GM12875 (cell line): ENCODE results near the gene UBE2D3.

Experiments used
- H3K4me3 ChIP-seq: one replicate; pipeline ENCODE4 v1.5.1; 2011; ENCODE audit warnings: low read depth, low read length, control low read depth
- TF ChIP-seq, protein P1 (sequence below): IDR thresholded peaks from 2 replicates; pipeline ENCODE4 v1.5.1; 2011; ENCODE audit warnings: low read depth, mild to moderate bottlenecking, control low read depth, inconsistent platforms, low read length, moderate library complexity, borderline replicate concordance; ENCODE audit not compliant: insufficient read depth

UBE2D3 gene

DNA sequence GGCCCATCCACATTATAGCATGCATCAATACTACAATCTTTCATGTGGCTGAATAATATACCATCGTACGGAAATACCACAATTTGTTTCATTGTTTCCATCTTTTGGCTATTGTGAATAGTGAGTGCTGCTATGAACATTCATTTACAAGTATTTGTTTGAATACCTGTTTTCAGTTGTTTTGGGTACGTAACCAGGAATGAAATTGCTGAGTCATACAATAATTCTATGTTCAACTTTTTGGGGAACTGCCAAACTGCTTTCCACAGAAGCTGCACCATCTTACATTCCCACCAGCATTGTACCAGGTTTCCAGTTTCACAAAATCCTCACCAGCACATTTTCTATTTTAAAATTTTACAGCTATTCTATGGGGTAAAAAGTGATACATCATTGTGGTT, 38.0 kb downstream of the UBE2D3 start:
- TF ChIP-seq, protein P1, sequence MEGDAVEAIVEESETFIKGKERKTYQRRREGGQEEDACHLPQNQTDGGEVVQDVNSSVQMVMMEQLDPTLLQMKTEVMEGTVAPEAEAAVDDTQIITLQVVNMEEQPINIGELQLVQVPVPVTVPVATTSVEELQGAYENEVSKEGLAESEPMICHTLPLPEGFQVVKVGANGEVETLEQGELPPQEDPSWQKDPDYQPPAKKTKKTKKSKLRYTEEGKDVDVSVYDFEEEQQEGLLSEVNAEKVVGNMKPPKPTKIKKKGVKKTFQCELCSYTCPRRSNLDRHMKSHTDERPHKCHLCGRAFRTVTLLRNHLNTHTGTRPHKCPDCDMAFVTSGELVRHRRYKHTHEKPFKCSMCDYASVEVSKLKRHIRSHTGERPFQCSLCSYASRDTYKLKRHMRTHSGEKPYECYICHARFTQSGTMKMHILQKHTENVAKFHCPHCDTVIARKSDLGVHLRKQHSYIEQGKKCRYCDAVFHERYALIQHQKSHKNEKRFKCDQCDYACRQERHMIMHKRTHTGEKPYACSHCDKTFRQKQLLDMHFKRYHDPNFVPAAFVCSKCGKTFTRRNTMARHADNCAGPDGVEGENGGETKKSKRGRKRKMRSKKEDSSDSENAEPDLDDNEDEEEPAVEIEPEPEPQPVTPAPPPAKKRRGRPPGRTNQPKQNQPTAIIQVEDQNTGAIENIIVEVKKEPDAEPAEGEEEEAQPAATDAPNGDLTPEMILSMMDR: no peak
- no peak overlapping the region for H3K4me3 ChIP-seq

DNA sequence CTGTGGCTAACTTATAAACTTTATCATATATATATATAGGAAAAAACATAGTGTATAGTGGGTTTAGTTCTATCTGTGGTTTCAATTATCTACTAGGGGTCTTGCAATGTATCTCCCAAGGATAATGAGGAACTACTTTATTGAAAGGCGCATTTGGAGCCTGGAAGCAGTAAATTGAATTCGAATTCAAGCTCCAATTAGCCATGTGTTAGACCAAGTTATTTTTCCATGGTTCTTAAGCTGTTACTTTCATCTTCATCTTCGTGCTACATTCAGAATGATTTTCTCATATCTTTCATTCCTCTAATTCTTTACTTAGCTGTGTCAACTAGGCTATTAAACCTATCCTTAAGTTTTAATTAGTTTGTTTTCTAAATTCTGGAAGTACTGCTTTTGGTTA, 39.4 kb downstream of the UBE2D3 start:
- no peak overlapping the region for H3K4me3 ChIP-seq
- TF ChIP-seq, protein P1: no peak

DNA sequence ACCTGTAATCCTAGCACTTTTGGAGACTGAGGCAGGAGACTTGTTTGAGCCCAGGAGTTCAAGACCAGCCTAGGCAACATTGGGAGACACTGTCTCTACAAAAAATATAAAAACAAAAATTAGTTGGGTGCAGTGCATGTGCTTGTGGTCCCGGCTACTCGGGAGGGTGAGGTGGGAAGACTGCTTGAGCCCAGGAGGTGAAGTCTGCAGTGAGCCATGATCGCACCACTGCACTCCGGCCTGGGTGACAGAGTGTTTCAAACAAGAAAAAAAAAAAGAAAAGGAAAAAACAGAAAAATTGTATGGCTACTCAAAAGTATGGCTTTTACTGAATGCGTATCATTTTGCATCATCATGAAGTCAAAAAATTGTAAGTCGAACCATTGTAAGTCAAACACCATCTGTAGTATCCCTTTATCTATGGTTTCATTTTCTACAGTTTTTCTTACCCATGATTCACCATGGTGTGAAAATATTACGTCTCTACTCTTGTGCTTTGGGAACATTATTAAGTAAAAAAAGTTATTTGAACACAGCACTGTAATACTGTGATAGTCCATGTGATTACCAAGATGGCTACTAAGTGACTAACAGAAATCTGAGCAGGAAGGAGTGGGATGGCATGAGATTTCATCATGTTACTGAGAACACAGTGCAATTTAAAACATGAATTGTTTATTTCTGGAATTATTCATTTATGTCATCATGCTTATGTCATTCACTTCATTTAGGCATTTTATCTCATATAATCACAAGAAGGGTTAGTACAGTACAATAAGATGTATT, 40.1 kb downstream of the UBE2D3 start:
- no peak overlapping the region for H3K4me3 ChIP-seq
- TF ChIP-seq, protein P1: no peak

DNA sequence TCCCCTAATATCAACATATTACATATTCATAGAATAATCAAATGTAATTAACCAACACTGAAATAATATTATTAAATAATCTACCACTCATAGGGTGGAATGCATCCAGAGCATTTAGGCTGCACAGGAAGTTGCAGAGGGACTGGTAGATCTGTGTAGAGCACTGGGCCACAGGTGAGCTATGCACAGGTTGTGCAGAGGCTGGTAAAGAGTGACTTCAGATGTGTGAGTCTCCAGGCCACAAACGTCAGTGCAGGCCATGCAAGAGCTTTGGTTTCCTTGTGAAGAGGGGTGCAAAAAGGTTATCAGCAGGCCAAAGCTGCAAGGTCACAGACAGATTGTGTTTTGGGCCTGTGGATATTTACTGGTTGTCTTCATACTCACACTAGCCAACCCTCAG, 41.1 kb downstream of the UBE2D3 start:
- no peak overlapping the region for H3K4me3 ChIP-seq
- TF ChIP-seq, protein P1: no peak

DNA sequence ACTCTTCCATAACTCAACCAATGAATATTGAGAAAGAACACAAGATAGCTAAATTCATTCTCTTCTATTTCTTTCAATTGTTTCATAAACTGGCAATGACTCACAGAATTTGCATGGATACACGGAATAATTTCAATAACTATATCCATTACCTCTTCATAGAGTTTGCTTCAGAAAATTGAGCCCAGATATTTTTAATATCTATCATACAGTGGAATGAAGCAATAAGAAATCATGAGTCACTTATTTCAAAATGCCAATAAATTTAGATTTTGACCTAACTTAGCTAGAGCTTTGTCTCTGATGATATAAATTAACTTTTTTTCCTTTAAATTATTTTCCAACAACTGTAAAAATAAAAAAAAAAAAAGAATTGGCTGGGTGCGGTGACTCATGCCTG, 44.3 kb downstream of the UBE2D3 start:
- TF ChIP-seq, protein P1: no peak
- no peak overlapping the region for H3K4me3 ChIP-seq

DNA sequence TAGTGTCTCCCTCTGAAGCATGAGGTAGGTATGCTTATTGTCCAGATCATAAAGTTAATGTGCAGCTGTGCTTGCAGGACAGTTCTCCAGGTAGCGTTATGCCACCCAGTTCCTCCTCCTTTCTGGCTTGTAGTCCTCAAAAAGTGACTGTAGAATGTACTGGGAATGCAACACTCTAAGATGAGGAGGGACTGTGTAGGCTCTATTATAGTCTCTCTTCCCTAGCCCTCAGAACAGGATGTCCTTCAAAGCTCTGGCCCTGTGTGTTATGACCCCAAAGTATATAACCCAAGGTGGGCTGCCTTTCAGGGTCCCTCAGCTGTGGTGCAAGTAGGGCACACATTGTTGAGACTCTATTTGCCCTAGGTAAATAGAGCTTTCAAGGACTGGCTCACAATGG, 45.8 kb downstream of the UBE2D3 start:
- no peak overlapping the region for H3K4me3 ChIP-seq
- TF ChIP-seq, protein P1: no peak

DNA sequence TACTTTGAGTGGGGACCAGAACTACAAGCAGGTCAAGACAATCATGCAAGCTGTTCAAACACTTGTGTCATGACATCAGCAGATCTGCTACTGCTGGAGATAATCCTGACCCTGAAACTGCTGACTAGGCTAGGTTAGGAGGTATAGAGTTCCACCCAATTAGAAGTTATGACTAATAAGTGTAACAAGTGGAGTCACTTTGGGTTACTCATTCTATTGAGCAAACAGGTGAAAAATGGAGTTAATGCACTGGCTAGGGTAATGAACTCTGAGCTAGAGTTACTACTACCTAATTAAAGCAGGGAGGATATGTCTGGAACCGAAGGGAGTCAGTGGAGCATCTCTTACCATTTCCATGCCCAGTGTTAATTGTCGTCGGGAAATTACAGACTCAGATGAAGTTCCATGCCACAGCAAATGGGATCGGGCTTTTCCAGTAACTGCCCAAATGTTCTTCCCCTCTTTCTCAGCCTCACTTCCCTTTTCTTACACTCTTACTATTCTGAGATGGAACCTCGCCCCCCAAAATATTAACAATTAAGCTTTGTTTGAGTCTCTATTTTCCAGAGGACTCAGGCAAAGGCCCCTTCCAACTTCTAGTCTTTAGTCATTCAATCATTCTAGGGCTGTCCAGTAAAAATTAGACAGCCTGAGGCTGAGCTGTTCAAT, 46.7 kb downstream of the UBE2D3 start:
- TF ChIP-seq, protein P1: no peak
- no peak overlapping the region for H3K4me3 ChIP-seq
